Measurements from ENCODE around the gene KLRF1.

KLRF1 gene

DNA sequence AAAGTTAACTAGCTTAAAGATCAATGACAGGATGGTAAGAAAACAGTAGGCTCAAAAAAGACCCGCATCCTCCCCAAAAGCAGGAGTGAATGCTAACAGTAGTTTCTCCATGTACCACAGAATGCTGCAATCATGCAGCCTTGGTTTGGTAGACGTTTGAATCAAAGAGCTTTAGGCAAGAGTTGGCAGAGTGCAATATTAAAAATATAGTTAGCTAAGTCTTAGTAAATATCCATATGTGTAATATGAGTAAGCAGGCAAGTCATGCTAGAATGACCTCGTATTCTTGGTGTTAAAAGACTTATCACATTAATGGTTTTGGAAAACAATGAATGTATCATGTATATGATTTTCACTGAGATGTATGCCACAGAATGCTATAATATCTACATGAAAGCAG lies 18.8 kb upstream of the KLRF1 start:
- DNase-seq (ENCODE audit: low spot score) = no peak
- ATAC-seq (ENCODE audit: low read depth) = no peak
- TF ChIP-seq, protein P1, sequence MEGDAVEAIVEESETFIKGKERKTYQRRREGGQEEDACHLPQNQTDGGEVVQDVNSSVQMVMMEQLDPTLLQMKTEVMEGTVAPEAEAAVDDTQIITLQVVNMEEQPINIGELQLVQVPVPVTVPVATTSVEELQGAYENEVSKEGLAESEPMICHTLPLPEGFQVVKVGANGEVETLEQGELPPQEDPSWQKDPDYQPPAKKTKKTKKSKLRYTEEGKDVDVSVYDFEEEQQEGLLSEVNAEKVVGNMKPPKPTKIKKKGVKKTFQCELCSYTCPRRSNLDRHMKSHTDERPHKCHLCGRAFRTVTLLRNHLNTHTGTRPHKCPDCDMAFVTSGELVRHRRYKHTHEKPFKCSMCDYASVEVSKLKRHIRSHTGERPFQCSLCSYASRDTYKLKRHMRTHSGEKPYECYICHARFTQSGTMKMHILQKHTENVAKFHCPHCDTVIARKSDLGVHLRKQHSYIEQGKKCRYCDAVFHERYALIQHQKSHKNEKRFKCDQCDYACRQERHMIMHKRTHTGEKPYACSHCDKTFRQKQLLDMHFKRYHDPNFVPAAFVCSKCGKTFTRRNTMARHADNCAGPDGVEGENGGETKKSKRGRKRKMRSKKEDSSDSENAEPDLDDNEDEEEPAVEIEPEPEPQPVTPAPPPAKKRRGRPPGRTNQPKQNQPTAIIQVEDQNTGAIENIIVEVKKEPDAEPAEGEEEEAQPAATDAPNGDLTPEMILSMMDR (IDR thresholded peaks at IDR 0.05; ENCODE audit: poor library complexity, severe bottlenecking) = no peak
- H3K9me3 ChIP-seq (ENCODE audit: severe bottlenecking) = no peaks in the 10 kb centered on the region
- no peak overlapping the region for H3K27ac ChIP-seq (ENCODE audit: poor library complexity, severe bottlenecking)
- no peaks in the 10 kb centered on the region for H3K27me3 ChIP-seq (ENCODE audit: insufficient read depth, poor library complexity, severe bottlenecking)
- H3K4me3 ChIP-seq (ENCODE audit: severe bottlenecking) = no peak overlapping the region
- H3K36me3 ChIP-seq (ENCODE audit: low read depth) = no peaks in the 10 kb centered on the region
- H3K4me1 ChIP-seq (ENCODE audit: insufficient read depth, poor library complexity, severe bottlenecking) = no peaks in the 10 kb centered on the region

DNA sequence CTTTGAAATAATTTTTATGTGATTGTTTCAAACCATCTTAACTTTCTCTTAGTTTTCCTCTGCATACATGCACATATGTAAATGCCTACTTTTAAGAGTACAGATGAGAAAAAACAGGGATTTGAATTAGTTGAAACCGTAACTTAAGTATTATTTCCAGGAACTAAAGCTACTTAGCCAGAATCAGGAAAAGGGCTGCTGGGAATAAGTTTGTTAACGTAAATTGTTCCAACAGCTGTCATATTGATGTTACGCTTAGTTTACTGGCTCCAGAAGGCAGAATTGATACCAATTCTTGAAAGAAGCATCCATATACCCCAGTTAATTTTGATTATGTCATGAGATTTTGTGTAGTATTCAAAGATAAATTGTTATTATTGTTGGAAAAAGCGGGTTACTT lies 17.9 kb upstream of the KLRF1 start:
- no peaks in the 10 kb centered on the region for H3K4me1 ChIP-seq (ENCODE audit: insufficient read depth, poor library complexity, severe bottlenecking)
- H3K9me3 ChIP-seq (ENCODE audit: severe bottlenecking) = no peaks in the 10 kb centered on the region
- H3K36me3 ChIP-seq (ENCODE audit: low read depth) = no peaks in the 10 kb centered on the region
- TF ChIP-seq, protein P1 (IDR thresholded peaks at IDR 0.05; ENCODE audit: poor library complexity, severe bottlenecking) = no peak
- no peaks in the 10 kb centered on the region for H3K27me3 ChIP-seq (ENCODE audit: insufficient read depth, poor library complexity, severe bottlenecking)
- ATAC-seq (ENCODE audit: low read depth) (no peak), DNase-seq (ENCODE audit: low spot score) (no peak)
- H3K27ac ChIP-seq (ENCODE audit: poor library complexity, severe bottlenecking) = no peak overlapping the region
- H3K4me3 ChIP-seq (ENCODE audit: severe bottlenecking) = no peak overlapping the region

DNA sequence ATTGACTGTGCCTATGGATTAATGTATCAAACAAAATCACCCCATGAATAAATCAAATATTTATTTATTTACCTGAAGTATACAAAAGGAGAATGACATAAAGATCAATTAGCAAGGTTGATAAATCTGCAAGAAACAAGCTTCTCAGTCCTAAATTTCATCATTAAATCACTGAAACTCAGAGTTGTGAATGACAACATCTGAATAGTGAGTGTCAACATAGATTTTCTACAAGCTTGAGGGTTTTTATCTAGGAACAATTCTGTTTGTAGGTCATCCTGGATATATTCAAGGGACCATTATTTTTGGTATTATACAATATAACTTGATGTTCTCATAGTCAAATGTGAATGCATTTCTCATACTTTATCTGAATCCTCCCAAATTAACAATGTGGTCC lies 17.4 kb upstream of the KLRF1 start:
- ATAC-seq (ENCODE audit: low read depth) (no peak), DNase-seq (ENCODE audit: low spot score) (no peak)
- H3K4me3 ChIP-seq (ENCODE audit: severe bottlenecking) = no peak overlapping the region
- H3K27me3 ChIP-seq (ENCODE audit: insufficient read depth, poor library complexity, severe bottlenecking) = no peaks in the 10 kb centered on the region
- no peaks in the 10 kb centered on the region for H3K36me3 ChIP-seq (ENCODE audit: low read depth)
- no peak overlapping the region for H3K27ac ChIP-seq (ENCODE audit: poor library complexity, severe bottlenecking)
- H3K4me1 ChIP-seq (ENCODE audit: insufficient read depth, poor library complexity, severe bottlenecking) = no peaks in the 10 kb centered on the region
- TF ChIP-seq, protein P1 (IDR thresholded peaks at IDR 0.05; ENCODE audit: poor library complexity, severe bottlenecking) = no peak
- H3K9me3 ChIP-seq (ENCODE audit: severe bottlenecking) = no peaks in the 10 kb centered on the region

DNA sequence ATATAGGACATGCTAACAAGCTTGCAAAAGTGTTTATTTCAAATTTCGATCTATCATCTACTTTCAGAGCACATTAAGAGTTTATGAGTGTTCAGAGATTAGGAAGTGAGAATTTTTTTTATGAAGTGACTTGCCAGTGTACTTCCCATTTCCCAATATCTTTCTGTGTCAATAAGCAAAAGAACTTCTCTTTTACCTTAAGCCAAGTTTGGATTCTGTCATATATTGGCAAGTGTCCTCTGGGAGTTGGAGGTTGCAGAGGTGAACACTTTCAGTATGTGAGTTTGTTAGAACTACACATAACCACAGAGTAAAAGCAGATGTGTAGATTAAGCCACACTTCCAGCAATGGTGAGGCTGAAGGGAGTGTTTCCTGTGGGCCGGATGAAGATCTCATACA lies 16.6 kb upstream of the KLRF1 start:
- H3K36me3 ChIP-seq (ENCODE audit: low read depth) = no peaks in the 10 kb centered on the region
- no peak overlapping the region for H3K4me3 ChIP-seq (ENCODE audit: severe bottlenecking)
- DNase-seq (ENCODE audit: low spot score) (no peak), ATAC-seq (ENCODE audit: low read depth) (no peak)
- H3K4me1 ChIP-seq (ENCODE audit: insufficient read depth, poor library complexity, severe bottlenecking) = no peaks in the 10 kb centered on the region
- TF ChIP-seq, protein P1 (IDR thresholded peaks at IDR 0.05; ENCODE audit: poor library complexity, severe bottlenecking) = no peak
- no peaks in the 10 kb centered on the region for H3K27me3 ChIP-seq (ENCODE audit: insufficient read depth, poor library complexity, severe bottlenecking)
- H3K27ac ChIP-seq (ENCODE audit: poor library complexity, severe bottlenecking) = no peak overlapping the region
- no peaks in the 10 kb centered on the region for H3K9me3 ChIP-seq (ENCODE audit: severe bottlenecking)

DNA sequence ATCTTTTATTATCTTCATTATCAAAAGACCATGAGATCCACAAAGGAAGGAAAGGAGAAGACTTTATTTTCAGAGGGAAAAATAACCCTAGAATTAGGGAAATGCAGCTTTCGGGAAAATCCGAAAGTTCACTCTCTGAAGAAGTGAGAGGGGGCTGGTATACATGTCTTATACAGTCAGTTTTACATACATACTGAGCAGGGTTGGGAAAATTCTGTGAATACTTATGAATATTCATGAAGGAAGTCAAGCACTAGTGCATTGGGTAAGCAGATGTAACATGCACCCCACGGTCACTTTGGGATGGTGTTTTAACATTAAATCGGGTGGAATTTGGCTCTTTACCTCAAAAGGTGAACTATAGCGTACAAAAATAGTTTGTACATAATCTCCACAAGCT lies 15.7 kb upstream of the KLRF1 start:
- H3K27ac ChIP-seq (ENCODE audit: poor library complexity, severe bottlenecking) = no peak overlapping the region
- H3K36me3 ChIP-seq (ENCODE audit: low read depth) = no peaks in the 10 kb centered on the region
- ATAC-seq (ENCODE audit: low read depth) = no peak
- no peaks in the 10 kb centered on the region for H3K4me1 ChIP-seq (ENCODE audit: insufficient read depth, poor library complexity, severe bottlenecking)
- no peak overlapping the region for H3K4me3 ChIP-seq (ENCODE audit: severe bottlenecking)
- H3K27me3 ChIP-seq (ENCODE audit: insufficient read depth, poor library complexity, severe bottlenecking) = no peaks in the 10 kb centered on the region
- DNase-seq (ENCODE audit: low spot score) = no peak
- no peaks in the 10 kb centered on the region for H3K9me3 ChIP-seq (ENCODE audit: severe bottlenecking)
- TF ChIP-seq, protein P1 (IDR thresholded peaks at IDR 0.05; ENCODE audit: poor library complexity, severe bottlenecking) = no peak

All from RWPE2 (cell line).